GM19023 (cell line): Measurements from ENCODE around the gene DAZAP1.

Source experiments
- ATAC-seq: cut with Tn5 transposase; IDR thresholded peaks from one replicate; pipeline ENCODE4 v1.9.1; 2021; ENCODE audit warnings: mild to moderate bottlenecking, moderate library complexity; ENCODE audit not compliant: unreplicated experiment

The DAZAP1 gene

GRCh38 chr19:1407528-1408299, at the start of gene DAZAP1:
Gene DAZAP1, plus strand, starts transcription at chr19:1407586. Its CDS starts 188 bp downstream, at chr19:1407774.
- ATAC-seq: peak; percentile 22

- no peak for ATAC-seq
Measured at GRCh38 chr19:1360126-1360817, 47.1 kb upstream of the DAZAP1 start.

- ATAC-seq: no peak
Measured at GRCh38 chr19:1360818-1361461, 46.4 kb upstream of the DAZAP1 start.

- no peak for ATAC-seq
Measured at GRCh38 chr19:1361601-1362386, 45.6 kb upstream of the DAZAP1 start.

- no peak for ATAC-seq
Measured at GRCh38 chr19:1362387-1363257, 44.8 kb upstream of the DAZAP1 start.

- ATAC-seq: no peak
Measured at GRCh38 chr19:1363599-1363998, 43.8 kb upstream of the DAZAP1 start.

GRCh38 chr19:1364070-1364704, 43.2 kb upstream of the DAZAP1 start:
- no peak for ATAC-seq

GRCh38 chr19:1365319-1366269, 41.8 kb upstream of the DAZAP1 start:
- no peak for ATAC-seq

GRCh38 chr19:1366296-1366695, 41.1 kb upstream of the DAZAP1 start:
- ATAC-seq: no peak

GRCh38 chr19:1366899-1367870, 40.2 kb upstream of the DAZAP1 start:
- no peak for ATAC-seq

- ATAC-seq: no peak
Measured at GRCh38 chr19:1369214-1369805, 38.1 kb upstream of the DAZAP1 start.

- no peak for ATAC-seq
Measured at GRCh38 chr19:1370579-1371361, 36.6 kb upstream of the DAZAP1 start.

GRCh38 chr19:1373042-1373533, 34.3 kb upstream of the DAZAP1 start:
- no peak for ATAC-seq

- no peak for ATAC-seq
Measured at GRCh38 chr19:1373534-1374249, 33.7 kb upstream of the DAZAP1 start.

GRCh38 chr19:1374250-1374577, 33.2 kb upstream of the DAZAP1 start:
- ATAC-seq: no peak

- ATAC-seq: no peak
Measured at GRCh38 chr19:1376415-1376805, 31.0 kb upstream of the DAZAP1 start.
